Activated T-cell treated with anti-CD3 and anti-CD28 coated beads for 48 hours (primary cell): ENCODE results near the gene ADSL.
A peak's percentile ranks its signal among the peaks of the same experiment; 100 is the strongest.
"Not testable (repeated sequence)": the region's sequence is repeated elsewhere in the genome, so short reads cannot be mapped to it uniquely, and the experiment has no call there.

Experiments used
- DNase-seq: peaks from one replicate; pipeline ENCODE4 v3.0.0-alpha.2; 2020; ENCODE audit warnings: low read depth

Gene ADSL

DNA sequence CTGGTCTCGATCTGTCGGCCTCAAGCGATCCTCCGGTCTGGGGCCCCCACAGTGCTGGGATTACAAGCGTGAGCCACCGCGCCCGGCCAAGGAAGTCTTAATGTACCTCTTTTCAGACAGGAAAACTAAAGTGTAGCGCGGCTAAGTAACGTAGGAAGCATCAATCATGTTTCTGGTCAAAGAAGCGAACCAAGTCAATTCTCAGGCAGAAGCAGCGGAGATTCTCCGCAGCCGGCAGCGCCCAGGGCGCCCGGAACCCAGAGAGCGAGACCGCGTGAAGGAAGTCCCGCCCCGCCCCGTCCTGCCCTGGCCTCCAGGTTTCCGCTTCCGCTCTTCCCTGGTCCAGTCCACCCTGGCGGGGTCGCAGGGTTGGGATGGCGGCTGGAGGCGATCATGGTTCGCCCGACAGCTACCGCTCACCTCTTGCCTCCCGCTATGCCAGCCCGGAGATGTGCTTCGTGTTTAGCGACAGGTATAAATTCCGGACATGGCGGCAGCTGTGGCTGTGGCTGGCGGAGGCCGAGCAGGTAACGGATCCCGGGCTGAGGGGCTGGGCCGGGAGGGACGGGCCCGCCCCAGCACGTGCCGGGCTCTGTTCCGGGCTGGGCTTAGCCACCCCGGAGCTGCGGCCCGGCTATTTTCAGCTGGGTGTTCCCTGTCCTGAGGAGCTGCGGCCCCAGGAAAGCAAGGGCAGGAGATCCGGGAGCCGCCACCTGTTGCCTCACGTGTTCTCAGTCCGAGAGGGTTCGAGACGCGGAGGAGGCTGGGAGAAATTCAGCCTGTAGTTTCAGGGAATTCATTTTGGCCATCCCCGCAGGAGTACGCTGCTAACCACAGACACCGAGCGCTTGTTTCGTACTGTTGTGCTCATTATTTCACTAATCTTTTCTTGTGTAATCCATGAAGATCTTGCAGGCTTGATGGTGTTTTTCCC is at the start of gene ADSL:
TSS of gene ADSL (plus strand) at position 316 of the 934 bp plus-strand sequence. CDS start at position 375, 59 bp downstream.
- peak; percentile 85 for DNase-seq

GRCh38 chr22:40300316-40300715 is 46.0 kb upstream of the ADSL start:
- no peak for DNase-seq

GRCh38 chr22:40300884-40301672 is 45.2 kb upstream of the ADSL start:
- DNase-seq: no peak

- peak; percentile 17 for DNase-seq
Observed at GRCh38 chr22:40302149-40302548, 44.2 kb upstream of the ADSL start.

DNA sequence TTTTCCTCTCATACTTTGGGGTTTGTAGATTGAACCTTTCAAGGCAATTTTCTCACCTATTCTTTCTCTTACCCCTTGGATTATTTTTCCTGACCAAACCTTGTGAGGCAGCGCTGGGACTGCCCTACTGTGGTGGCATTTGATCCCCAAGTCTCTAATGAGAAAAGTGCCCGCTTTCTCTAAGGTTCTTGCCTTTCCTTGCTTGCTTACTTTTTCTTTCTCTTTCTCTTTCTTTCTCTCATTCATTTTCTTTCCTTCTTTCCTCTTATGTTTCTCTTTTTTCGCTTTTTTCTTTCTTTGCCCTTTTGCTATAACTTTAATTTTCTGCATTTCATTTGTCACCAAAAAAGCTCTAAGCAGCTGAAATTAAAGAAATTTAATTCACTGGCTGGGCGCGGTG is 40.7 kb upstream of the ADSL start:
- DNase-seq: no peak

DNA sequence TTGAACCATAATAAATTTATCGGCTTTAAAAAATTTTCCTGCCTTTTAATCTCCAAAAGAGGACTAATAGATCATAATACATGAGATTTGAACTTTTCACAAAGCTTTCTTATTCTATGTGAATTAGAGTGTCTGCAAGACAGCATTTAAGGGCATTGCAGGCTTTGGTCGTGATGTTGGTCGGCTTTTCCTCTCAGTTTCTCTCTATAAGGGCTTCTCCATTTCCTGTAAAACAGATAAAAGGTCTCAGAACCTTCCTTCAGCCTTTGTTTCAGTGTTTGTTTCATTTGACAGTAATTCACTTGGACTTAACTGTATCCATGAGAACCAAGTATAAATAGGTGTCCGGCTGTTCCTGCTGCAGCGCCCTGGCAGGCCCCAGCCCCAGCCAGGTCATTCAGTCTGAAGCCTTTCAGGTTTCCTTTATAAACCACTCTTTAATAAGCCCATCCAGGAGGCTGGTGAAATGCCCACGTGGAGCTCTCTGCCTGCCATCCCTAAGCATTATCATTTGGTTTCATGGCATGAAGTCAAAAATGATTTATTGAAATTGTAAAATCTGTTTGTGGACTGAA is 37.2 kb upstream of the ADSL start:
- no peak for DNase-seq

- no peak for DNase-seq
Observed at GRCh38 chr22:40309631-40310030, 36.7 kb upstream of the ADSL start.

- DNase-seq: no peak
Observed at GRCh38 chr22:40310081-40310767, 36.1 kb upstream of the ADSL start.

DNA sequence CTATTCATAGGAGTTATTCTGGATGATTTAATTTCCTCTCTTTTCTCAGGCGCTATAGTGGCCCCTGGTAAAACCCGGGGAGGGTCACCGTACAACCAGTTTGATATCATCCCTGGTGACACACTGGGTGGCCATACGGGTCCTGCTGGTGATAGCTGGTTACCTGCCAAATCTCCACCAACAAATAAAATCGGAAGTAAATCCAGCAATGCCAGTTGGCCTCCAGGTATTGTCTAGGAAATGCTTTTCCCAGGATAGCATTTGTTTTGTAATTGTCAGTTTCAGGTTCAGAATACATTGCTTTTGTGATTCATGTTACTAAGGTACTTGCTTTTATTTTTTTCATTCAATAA is 35.6 kb upstream of the ADSL start:
- DNase-seq: no peak

DNA sequence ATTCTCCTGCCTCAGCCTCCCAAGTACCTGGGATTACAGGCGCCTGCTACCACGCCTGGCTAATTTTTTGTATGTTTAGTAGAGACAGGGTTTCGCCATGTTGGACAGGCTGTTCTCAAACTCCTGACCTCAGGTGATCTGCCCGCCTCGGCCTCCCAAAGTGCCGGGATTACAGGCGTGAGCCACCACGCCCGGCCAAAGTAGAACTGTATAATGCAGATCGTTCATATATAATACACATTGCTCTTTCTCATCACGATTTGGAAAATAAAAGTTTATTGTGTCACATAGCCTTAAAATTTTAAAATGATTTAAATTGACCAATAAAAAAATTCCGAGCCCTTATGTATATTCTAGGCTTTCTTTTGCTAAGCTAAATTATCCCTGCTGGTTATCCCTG is 34.7 kb upstream of the ADSL start:
- not testable (repeated sequence) for DNase-seq

DNA sequence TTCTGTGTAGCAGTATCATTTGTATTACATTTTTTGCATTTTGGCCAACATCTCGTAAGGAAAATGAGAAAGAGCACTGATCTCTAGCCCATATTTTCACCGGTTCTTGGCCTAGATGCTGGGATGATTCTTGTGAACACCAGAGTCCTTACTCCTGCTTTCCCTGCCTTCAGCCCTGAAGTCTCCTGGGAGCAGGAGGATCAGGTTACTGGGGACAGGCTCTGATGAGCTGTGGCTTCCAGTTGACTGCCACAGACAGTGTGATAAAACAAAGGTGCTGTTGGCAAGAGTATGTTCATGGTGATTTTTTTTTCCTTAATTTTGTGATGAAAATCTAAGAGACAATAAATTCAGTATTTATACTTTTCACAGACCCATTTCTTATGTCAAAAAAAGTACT is 34.2 kb upstream of the ADSL start:
- no peak for DNase-seq

- DNase-seq: no peak
Observed at GRCh38 chr22:40313007-40313406, 33.3 kb upstream of the ADSL start.

GRCh38 chr22:40314041-40314440 is 32.3 kb upstream of the ADSL start:
- DNase-seq: no peak

DNA sequence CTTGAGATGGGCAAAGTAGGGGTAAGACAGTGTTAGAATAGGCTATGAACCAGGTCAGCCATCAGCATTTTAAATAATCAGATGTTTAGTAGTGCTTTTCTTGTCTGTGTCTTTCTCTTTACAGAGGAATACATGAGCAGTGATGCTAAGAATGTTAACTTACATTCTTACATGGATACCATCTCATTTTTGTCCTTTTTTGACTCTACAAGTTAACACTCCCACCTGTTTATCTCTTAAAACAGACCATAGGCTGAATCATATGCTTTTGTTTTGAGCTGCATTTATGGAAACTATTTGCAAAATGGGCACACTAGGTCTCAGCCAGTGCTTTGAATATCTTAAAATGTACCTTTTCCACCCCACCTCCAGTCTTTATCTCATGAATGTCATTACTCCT is 25.6 kb upstream of the ADSL start:
- DNase-seq: no peak

- no peak for DNase-seq
Observed at GRCh38 chr22:40322021-40322420, 24.3 kb upstream of the ADSL start.

- no peak for DNase-seq
Observed at GRCh38 chr22:40322818-40323447, 23.4 kb upstream of the ADSL start.

GRCh38 chr22:40323681-40324171 is 22.6 kb upstream of the ADSL start:
- no peak for DNase-seq

DNA sequence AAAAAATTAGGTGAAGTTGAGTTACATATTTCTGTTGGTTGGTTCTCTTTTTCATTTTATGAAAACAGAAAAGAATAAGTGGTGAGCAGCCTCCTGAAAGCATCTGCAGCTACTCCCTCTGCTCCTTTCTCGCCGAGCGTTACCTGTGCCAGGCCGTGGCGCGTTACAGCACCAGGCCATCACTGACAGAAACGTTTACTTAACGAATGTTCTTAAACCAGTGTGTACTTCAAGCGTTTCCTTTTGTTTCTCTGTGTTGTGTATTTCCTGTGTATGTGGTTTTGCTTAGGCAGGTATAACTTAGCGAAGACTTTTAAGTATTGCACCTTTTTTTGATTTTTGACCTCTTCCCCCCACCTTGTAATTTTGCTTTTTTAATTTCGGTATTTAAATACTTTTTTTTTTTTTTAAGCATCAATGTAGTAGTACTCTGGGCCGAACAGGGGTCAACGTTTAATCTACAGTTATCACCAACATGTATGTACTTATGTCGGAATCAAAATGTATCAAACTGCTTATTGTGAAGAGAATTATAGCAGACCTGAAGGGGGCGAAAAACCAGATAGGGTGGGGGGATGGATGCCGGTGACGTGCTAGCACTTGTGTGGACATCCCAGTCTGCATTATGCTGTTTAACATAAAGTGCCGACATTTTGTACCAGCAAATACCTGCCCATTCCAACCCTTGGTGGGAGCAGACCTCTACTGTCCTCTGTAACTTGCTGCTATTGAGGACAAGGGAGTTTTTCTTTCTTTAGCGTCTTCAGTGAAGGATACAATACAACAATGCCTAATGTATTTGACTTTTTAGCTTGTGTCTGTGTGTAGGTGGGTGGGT is 21.6 kb upstream of the ADSL start:
- DNase-seq: no peak

GRCh38 chr22:40325315-40325714 is 21.0 kb upstream of the ADSL start:
- peak; percentile 57 for DNase-seq

GRCh38 chr22:40326905-40327735 is 19.2 kb upstream of the ADSL start:
- DNase-seq: no peak
